Trophoblast cell (in vitro differentiated cells and primary cell): ENCODE measurements around the gene FGD2.

ENCODE experiments used
- DNase-seq, 2 donors: peaks; one replicate each; pipeline ENCODE4 v3.0.0-alpha.2; 2016
- H2AFZ ChIP-seq: 2 replicates; pipeline ENCODE4 v1.6.1; 2013; ENCODE audit warnings: low read length, moderate library complexity, mild to moderate bottlenecking; ENCODE audit not compliant: insufficient read depth, poor library complexity
- H2AK5ac ChIP-seq: 2 replicates; pipeline ENCODE4 v1.6.1; 2013; ENCODE audit warnings: mild to moderate bottlenecking, low read length
- H2BK120ac ChIP-seq: 2 replicates; pipeline ENCODE4 v1.6.1; 2013; ENCODE audit warnings: low read length, mild to moderate bottlenecking, moderate library complexity; ENCODE audit not compliant: insufficient read depth, poor library complexity
- H2BK12ac ChIP-seq: 2 replicates; pipeline ENCODE4 v1.6.1; 2013; ENCODE audit warnings: mild to moderate bottlenecking, low read length, moderate library complexity
- H2BK5ac ChIP-seq: 2 replicates; pipeline ENCODE4 v1.6.1; 2013; ENCODE audit warnings: low read length, low read depth, moderate library complexity, mild to moderate bottlenecking; ENCODE audit not compliant: poor library complexity
- H3K14ac ChIP-seq: 2 replicates; pipeline ENCODE4 v1.6.1; 2013; ENCODE audit warnings: mild to moderate bottlenecking, low read length
- H3K18ac ChIP-seq: 2 replicates; pipeline ENCODE4 v1.6.1; 2013; ENCODE audit warnings: mild to moderate bottlenecking, low read length
- H3K23ac ChIP-seq: 2 replicates; pipeline ENCODE4 v1.6.1; 2013; ENCODE audit warnings: low read length
- H3K27ac ChIP-seq: 2 replicates; pipeline ENCODE4 v1.5.1; 2013; ENCODE audit warnings: low read depth, mild to moderate bottlenecking, inconsistent platforms, low read length, moderate library complexity
- H3K27me3 ChIP-seq: 2 replicates; pipeline ENCODE4 v1.6.1; 2013; ENCODE audit warnings: inconsistent platforms, mild to moderate bottlenecking, low read length, moderate library complexity; ENCODE audit not compliant: insufficient read depth
- H3K36me3 ChIP-seq, 2 experiments: 1 replicate in 1 of 2; 2 replicates in 1 of 2; pipeline ENCODE4 v1.6.1; 2013; ENCODE audit warnings: low read length in 2 of 2, mild to moderate bottlenecking in 2 of 2, moderate library complexity in 1 of 2; ENCODE audit not compliant: insufficient read depth in 2 of 2, control insufficient read depth in 1 of 2
- H3K4ac ChIP-seq: 2 replicates; pipeline ENCODE4 v1.6.1; 2013; ENCODE audit warnings: low read depth, mild to moderate bottlenecking, low read length, moderate library complexity
- H3K4me1 ChIP-seq, 2 experiments: 1 replicate in 1 of 2; 2 replicates in 1 of 2; pipeline ENCODE4 v1.6.1; 2013; ENCODE audit warnings: low read length in 2 of 2, mild to moderate bottlenecking in 2 of 2, moderate library complexity in 1 of 2; ENCODE audit not compliant: insufficient read depth in 2 of 2, control insufficient read depth in 1 of 2
- H3K4me2 ChIP-seq: 2 replicates; pipeline ENCODE4 v1.6.1; 2013; ENCODE audit warnings: inconsistent platforms, mild to moderate bottlenecking, low read length, moderate library complexity
- H3K4me3 ChIP-seq: 2 replicates; pipeline ENCODE4 v1.5.1; 2013; ENCODE audit warnings: mild to moderate bottlenecking, low read depth, low read length, inconsistent platforms
- H3K79me1 ChIP-seq: one replicate; pipeline ENCODE4 v1.6.1; 2013; ENCODE audit warnings: low read length
- H3K79me2 ChIP-seq: 2 replicates; pipeline ENCODE4 v1.6.1; 2013; ENCODE audit warnings: low read length, mild to moderate bottlenecking; ENCODE audit not compliant: control insufficient read depth, insufficient read depth, poor library complexity
- H3K9ac ChIP-seq: 2 replicates; pipeline ENCODE4 v1.6.1; 2013; ENCODE audit warnings: mild to moderate bottlenecking, low read length
- H3K9me3 ChIP-seq: 2 replicates; pipeline ENCODE4 v1.6.1; 2013; ENCODE audit warnings: low read depth, mild to moderate bottlenecking, control low read depth, inconsistent platforms, low read length; ENCODE audit not compliant: insufficient read depth
- H4K12ac ChIP-seq: 2 replicates; pipeline ENCODE4 v1.6.1; 2013; ENCODE audit warnings: low read depth, mild to moderate bottlenecking, low read length, moderate library complexity
- H4K8ac ChIP-seq: 2 replicates; pipeline ENCODE4 v1.6.1; 2013; ENCODE audit warnings: low read depth, mild to moderate bottlenecking, low read length, moderate library complexity
- H4K91ac ChIP-seq: one replicate; pipeline ENCODE4 v1.6.1; 2013; ENCODE audit warnings: low read depth, mild to moderate bottlenecking, low read length, moderate library complexity
- WGBS: extraction: QIAGEN DNeasy Blood & Tissue Kit; methylation state at CpG from one replicate; pipeline ENCODE4 v1.1.7; 2013; ENCODE audit warnings: missing lambda C conversion rate; ENCODE audit not compliant: insufficient read length, insufficient coverage; ENCODE audit errors: extremely low coverage; 5-methylcytosine and 5-hydroxymethylcytosine counted together

The FGD2 gene

GRCh38 chr6:37004044-37004980, 1.1 kb upstream of the FGD2 start:
- Histone ChIP-seq H4K91ac (no peak overlapping the region), H2BK12ac (no peak overlapping the region), H2BK120ac (no peak overlapping the region), H3K9ac (no peak overlapping the region), H3K36me3 (no peaks in the 10 kb centered on the region), H3K4me3 (no peak overlapping the region), H3K9me3 (peaks cover 2% of the 10 kb centered on the region), H3K14ac (no peak overlapping the region), H2AK5ac (no peak overlapping the region), H4K8ac (no peak overlapping the region), H3K18ac (no peak overlapping the region), H3K27me3 (no peaks in the 10 kb centered on the region), H3K79me1 (no peaks in the 10 kb centered on the region), H3K23ac (no peak overlapping the region), H2BK5ac (no peak overlapping the region), H3K4me1 (no peaks in the 10 kb centered on the region), H4K12ac (no peak overlapping the region), H3K79me2 (no peaks in the 10 kb centered on the region), H3K4me2 (no peak overlapping the region), H3K4ac (no peak overlapping the region), H2AFZ (no peak overlapping the region), H3K27ac (no peak overlapping the region)
- WGBS, result no CpG with 5 or more reads among the region's 11 CpGs
- no peak for DNase-seq

- Histone ChIP-seq H4K8ac (no peak overlapping the region), H2BK12ac (no peak overlapping the region), H2AFZ (no peak overlapping the region), H3K4me3 (no peak overlapping the region), H3K4me1 (no peaks in the 10 kb centered on the region), H4K12ac (no peak overlapping the region), H3K79me2 (no peaks in the 10 kb centered on the region), H3K18ac (no peak overlapping the region), H4K91ac (no peak overlapping the region), H3K4ac (no peak overlapping the region), H3K4me2 (no peak overlapping the region), H2BK5ac (no peak overlapping the region), H3K9me3 (peaks cover 2% of the 10 kb centered on the region), H3K9ac (no peak overlapping the region), H3K36me3 (no peaks in the 10 kb centered on the region), H2AK5ac (no peak overlapping the region), H3K79me1 (no peaks in the 10 kb centered on the region), H3K27ac (no peak overlapping the region), H3K14ac (no peak overlapping the region), H3K23ac (no peak overlapping the region), H2BK120ac (no peak overlapping the region), H3K27me3 (no peaks in the 10 kb centered on the region)
- DNase-seq, result no peak
- WGBS, result no CpG with 5 or more reads among the region's 13 CpGs
These were observed 542 bp downstream of the FGD2 start for GRCh38 chr6:37005827-37006567.

- no peaks in the 10 kb centered on the region for H3K79me1 ChIP-seq
- H3K27me3 ChIP-seq, result no peaks in the 10 kb centered on the region
- no peak overlapping the region for H2BK5ac ChIP-seq
- no peaks in the 10 kb centered on the region for H3K36me3 ChIP-seq
- H3K18ac ChIP-seq, result no peak overlapping the region
- H4K91ac ChIP-seq, result no peak overlapping the region
- no peak overlapping the region for H3K4me3 ChIP-seq
- no peak overlapping the region for H3K4ac ChIP-seq
- H3K4me1 ChIP-seq, result no peaks in the 10 kb centered on the region
- no peak overlapping the region for H3K27ac ChIP-seq
- no peak overlapping the region for H2BK120ac ChIP-seq
- H2BK12ac ChIP-seq, result no peak overlapping the region
- no peak overlapping the region for H4K8ac ChIP-seq
- WGBS, result no CpG with 5 or more reads among the region's 5 CpGs
- no peak overlapping the region for H2AFZ ChIP-seq
- no peak overlapping the region for H2AK5ac ChIP-seq
- no peaks in the 10 kb centered on the region for H3K79me2 ChIP-seq
- no peak overlapping the region for H3K23ac ChIP-seq
- no peak overlapping the region for H3K14ac ChIP-seq
- no peak overlapping the region for H3K9ac ChIP-seq
- H4K12ac ChIP-seq, result no peak overlapping the region
- peak; percentile 21 to 68 for DNase-seq
- H3K4me2 ChIP-seq, result no peak overlapping the region
- H3K9me3 ChIP-seq, result peaks cover 2% of the 10 kb centered on the region
These were observed 1.4 kb downstream of the FGD2 start for GRCh38 chr6:37006793-37007339.

GRCh38 chr6:37007340-37008043, 2.0 kb downstream of the FGD2 start:
- no peak overlapping the region for H3K4me2 ChIP-seq
- H3K27ac ChIP-seq, result no peak overlapping the region
- DNase-seq, result peak in 1 of 2 donors; percentile 8
- no peak overlapping the region for H2BK12ac ChIP-seq
- H3K4ac ChIP-seq, result no peak overlapping the region
- no peaks in the 10 kb centered on the region for H3K79me2 ChIP-seq
- H3K4me3 ChIP-seq, result no peak overlapping the region
- no peak overlapping the region for H3K18ac ChIP-seq
- H3K9me3 ChIP-seq, result peaks cover 2% of the 10 kb centered on the region
- no peak overlapping the region for H2AK5ac ChIP-seq
- H3K14ac ChIP-seq, result no peak overlapping the region
- H2AFZ ChIP-seq, result no peak overlapping the region
- no peak overlapping the region for H2BK5ac ChIP-seq
- no peaks in the 10 kb centered on the region for H3K79me1 ChIP-seq
- WGBS, result no CpG with 5 or more reads among the region's 12 CpGs
- H4K8ac ChIP-seq, result no peak overlapping the region
- H3K27me3 ChIP-seq, result no peaks in the 10 kb centered on the region
- no peak overlapping the region for H4K91ac ChIP-seq
- no peaks in the 10 kb centered on the region for H3K4me1 ChIP-seq
- H2BK120ac ChIP-seq, result no peak overlapping the region
- H4K12ac ChIP-seq, result no peak overlapping the region
- no peak overlapping the region for H3K9ac ChIP-seq
- no peaks in the 10 kb centered on the region for H3K36me3 ChIP-seq
- H3K23ac ChIP-seq, result no peak overlapping the region
